GM21390 (cell line): Measurements from ENCODE around the gene RPGR.

Source experiments
- ATAC-seq: cut with Tn5 transposase; IDR thresholded peaks from one replicate; pipeline ENCODE4 v1.9.1; 2021; ENCODE audit not compliant: unreplicated experiment

The RPGR gene

DNA sequence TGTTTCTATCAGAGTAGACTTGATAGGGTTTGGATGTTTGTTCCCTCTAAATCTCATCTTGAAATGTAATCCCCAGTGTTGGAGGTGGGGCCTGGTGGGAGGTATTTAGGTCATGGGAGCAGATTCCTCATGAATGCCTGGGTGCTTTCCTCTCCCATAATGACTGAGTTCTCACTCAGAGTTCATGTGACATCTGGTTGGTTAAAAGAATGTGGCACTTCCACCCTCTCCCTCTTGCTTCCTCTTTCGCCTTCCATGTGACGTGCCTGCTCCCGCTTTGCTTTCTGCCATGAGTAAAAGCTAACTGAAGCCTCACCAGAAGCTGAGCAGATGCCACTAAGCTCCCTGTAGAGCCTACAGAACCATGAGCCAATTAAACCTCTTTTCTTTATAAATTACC is 59.3 kb downstream of the RPGR start:
- ATAC-seq, result no peak

DNA sequence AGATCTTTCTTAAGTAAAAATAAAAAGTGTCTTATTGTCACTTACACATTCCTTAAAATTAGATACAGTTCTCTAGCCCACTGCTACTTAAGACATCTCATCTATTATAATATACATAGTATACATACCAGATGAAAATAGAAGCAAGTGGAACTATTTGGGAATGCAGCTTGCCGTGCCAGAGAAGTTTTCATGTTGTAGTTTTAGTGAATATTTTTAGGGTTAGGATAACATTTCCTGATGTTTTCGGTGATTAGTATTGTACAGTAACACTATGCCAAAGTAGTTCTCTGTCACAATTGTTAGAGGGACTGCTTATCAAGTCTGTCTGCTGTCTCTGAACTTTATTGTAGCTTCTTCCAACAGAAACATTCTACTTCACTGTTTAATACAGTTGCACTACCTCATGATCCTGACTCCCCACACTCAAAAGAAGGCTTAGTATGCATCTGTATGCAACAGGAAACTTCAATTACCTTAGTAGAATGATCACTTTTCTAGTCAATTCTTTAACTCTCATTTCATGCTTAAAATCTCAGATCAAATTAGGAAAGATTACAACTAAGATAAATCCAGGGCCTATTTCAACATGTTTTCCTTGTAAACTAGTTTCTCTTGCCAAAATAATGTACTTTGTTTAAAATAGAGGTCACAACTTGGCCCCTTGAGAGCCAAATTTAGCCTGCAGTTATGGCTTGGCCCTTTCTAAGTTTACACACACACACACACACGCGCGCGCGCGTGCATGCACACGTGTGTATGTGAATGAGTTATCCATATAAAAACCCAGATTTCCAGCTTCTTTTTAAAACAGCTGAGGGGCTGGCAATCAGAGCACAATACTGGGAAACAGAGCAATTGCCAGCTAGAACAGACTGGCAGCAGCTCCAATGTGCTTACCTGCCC is 64.3 kb downstream of the RPGR start:
- ATAC-seq, result no peak

DNA sequence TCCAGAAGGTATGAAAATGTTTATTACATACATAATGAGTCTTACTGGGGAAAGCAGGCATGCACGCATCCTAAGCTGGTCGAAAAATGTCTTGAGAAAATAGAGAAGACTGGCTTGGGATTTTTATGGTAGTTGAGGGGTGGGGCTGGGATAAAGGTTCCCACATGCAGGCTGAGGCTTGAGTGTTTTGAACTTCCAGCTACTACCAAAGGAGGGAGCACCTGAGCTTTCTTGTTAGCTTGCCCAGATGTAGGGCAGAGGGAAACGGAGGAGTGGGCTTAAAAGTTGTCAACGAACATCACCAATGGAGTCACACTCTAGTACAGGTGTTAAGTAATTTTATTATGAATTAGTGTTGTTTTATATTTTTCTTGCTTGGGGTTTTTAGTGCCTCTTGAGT is 67.1 kb downstream of the RPGR start:
- no peak for ATAC-seq

DNA sequence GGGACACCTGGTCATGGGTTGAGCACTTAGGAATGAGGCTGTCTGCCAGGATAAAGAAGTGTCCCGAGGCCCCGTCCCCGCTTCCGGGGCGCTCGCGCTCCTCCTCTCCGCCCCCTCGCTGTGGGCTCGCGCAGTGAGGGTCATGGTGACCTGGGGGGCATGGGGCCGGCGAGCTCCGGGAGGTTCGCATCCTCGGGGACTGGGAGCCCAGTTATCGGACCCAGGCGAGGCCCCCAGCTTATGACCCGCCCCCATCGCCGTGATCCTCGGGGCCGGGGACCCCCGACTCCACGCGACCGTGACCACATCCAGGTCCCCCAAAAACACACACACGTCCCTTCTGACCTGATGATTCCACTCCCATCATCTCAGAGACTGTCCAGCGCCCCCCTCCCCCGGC is 71.3 kb downstream of the RPGR start:
- ATAC-seq, result no peak

DNA sequence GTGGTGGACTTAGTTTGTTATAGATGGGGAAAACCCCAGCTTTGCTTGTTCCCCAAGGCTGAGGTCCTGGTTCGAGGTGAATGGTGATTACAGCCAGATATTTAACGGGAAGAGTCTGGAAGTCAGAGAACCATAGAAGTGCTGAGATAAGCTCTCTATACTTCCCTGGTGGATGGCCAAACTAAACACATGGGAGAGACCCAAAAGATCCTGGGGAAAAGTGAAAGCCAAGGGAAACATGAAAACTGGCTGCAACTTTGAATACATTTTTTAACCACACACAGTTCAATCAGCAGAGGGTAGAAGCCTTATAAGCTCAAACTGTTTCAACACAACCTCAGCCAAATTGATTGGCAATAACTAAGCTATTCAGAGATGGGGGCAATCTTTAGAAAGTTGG is 77.3 kb downstream of the RPGR start:
- ATAC-seq, result no peak

DNA sequence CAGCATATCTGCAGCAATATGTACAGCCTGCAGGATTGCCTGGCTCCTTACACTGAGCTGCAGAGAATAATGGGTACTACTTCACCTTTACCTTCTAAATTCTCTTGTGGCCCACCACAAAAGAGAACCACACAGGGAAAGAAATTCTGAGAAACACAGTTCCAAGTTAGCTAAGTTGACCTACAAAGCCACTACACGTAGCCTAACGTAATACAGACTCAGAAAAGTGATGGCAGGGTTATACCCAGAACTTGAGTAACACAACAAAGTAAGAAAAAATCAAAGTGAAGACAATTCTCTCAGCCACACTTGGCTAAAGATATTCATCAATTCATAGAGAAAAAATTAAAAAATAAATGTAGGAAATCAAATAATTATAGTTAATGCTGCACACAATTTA is 80.3 kb downstream of the RPGR start:
- no peak for ATAC-seq

DNA sequence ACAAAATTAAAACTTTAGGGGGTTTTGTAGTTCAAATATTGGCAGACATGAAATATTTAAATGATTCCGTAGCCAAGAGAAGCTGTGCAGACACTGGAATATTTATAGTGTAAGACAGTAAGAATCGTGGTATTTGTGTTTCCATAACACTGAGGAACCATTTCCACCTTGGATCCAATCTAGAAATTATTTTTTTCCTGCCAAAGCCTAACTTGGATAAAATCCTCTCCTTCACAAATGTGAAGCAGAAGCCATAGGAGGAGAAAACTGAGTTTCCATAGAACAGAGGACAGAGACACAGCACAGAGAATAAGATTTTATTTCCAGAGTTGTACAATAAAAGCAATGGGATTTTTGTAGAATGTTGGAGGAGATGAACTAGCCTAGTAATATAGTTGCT is 86.8 kb downstream of the RPGR start:
- no peak for ATAC-seq

DNA sequence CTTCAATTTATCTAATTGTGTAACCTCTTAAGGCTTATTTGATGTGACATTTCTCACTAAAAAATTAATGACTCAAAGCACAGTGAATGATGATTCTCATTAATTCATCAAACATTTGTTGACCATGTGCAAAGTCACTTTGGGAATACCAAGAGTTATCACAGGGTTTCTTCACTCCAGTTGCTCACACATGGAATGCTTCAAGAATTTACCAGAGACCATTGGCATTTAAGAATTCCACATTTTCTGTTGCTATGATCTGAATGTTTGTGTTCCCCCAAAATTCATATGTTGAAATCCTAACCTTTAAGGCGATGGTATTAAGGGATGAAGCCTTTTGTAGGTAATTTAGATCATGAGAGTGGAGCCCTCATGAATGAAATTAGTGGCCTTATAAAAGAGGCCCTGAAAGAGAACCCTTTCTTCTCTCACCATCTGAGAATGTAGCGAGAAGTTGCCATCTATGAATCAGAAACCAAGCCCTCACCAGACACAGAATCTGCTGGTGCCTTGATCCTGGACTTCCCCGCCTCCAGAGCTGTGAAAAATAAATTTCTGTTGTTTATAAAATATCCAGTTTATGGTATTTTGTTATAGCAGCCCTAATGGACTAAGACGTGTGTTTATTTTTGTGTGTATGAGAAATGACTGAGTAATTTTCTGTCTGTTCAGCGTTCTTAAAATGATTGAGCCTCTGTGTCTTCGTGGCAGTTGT is 90.3 kb downstream of the RPGR start:
- no peak for ATAC-seq

DNA sequence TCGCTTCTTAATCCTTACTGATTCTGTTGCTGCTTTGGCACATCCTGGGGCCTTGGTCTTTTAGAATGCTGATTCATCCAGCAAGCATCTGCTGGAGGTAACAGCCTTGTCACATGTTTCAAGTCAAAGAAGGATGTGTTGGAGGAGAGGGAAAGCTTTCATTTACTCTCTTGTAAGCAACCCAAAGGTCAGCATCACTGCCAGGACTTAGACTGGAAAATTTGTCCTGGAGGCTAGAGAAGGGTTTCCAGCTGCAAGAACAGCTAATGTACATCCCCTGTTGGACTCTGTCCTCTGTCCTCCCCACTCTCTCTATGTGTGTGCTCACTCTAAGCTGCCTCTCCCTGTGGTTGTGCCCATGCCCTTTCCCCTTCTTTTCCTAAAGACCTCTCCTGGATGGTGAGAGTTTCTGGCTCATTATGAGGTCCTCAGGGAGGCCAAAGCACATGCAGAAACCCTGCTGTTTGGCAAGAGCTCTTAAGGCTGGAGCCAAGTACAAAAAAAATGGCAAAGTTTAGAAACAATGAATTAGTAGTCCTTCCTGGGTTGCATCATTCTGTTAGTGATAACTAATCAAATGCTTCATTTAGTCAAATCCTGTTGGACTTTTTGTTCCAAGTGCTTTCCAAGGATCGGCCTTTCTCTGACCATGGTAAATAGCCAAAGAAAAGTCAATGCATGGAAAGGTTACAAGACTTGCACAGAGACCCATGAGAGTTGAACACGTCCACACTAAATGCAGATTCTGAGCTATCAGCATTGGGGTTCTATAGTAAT is 93.2 kb downstream of the RPGR start:
- ATAC-seq, result no peak

DNA sequence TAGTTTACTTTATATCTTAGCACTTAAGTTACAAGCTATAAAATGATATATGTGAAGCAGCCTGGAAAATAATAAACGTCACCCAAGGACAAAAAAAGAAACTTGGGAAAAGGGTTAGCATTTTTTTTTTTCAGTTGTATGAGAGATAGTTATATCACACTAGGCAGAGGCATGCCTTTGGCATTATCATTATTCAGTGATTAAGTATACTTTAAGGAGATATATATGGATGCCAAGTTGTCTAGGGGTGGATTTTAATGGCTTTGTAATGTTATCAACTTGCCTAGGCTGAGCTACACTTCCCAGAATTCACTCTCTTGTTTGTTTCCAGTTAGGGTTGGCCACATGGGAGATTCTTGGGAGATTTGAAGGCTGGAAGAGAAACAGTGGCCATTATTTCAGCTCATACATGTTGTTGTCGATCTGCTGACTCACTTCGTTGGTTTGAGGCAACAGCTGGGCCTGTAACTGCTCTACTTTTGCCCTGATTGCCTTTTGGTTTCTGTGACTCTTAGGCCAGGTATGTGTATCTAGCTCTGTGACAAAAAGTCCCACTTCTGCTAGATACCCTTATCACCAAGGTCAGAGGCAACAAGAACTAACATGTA is 95.1 kb downstream of the RPGR start:
- ATAC-seq, result no peak

DNA sequence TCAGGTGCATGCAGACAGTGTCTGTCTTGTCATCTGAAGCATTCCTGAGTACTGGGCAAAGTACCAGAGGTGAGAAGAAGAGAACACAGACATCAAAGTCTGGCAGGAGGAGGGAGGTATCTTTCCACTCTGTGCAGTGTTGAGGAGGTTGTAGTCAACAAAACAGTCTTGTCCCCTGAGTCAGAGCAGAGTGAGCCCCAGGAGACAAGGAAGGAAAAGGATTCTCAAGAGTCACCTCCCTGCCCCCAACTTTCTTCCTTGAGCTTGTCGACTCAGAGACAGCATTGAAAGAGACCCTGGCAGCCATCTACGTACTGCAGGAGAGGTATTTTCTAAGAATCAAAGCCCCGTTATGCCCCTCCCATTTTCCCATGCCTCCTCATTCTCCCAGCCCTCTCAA is 102.2 kb downstream of the RPGR start:
- no peak for ATAC-seq

DNA sequence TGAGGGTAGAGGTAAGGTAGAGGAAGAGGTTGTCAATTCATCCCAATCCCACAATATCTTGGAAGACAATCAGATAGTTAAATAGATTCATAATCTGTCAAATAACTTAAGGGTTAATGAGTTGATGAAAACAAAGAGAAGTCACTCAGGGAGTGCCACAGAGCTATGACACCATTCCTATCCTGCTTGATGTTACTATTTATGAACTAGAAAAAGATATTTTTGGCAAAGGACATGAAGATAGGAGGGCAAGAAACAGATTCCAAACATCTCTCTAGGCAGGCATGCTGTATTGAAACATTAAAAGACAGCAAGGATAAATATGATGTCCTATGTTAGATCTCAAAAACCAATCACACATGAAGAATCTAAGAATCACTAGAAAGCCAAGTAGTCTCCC is 103.1 kb downstream of the RPGR start:
- no peak for ATAC-seq

DNA sequence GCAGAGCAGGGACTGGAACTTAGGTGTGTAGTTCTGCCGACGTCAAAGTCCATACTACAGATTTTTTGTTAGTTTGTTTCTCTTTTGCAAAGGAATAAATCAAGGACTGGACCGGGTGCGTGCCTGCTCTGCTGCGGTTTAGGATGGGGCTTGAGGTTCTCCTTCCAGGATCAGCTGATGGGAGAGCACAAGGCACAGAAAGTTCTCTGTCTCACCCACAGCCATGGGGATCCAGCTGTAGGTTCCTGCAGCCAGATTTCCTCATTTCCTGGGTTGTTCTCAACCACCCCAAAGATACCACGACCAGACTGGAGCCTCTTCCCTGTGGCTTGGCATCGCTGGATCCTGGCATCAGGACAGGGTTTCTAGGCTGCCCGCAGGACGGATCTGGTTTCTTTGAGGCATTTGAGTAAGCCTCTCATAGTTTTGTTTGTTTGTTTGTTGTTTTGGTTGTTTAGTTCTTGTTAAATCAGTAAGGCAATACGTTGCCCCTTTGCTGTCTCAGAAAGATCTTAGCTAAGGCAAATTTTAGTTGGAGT is 105.8 kb downstream of the RPGR start:
- ATAC-seq, result no peak

DNA sequence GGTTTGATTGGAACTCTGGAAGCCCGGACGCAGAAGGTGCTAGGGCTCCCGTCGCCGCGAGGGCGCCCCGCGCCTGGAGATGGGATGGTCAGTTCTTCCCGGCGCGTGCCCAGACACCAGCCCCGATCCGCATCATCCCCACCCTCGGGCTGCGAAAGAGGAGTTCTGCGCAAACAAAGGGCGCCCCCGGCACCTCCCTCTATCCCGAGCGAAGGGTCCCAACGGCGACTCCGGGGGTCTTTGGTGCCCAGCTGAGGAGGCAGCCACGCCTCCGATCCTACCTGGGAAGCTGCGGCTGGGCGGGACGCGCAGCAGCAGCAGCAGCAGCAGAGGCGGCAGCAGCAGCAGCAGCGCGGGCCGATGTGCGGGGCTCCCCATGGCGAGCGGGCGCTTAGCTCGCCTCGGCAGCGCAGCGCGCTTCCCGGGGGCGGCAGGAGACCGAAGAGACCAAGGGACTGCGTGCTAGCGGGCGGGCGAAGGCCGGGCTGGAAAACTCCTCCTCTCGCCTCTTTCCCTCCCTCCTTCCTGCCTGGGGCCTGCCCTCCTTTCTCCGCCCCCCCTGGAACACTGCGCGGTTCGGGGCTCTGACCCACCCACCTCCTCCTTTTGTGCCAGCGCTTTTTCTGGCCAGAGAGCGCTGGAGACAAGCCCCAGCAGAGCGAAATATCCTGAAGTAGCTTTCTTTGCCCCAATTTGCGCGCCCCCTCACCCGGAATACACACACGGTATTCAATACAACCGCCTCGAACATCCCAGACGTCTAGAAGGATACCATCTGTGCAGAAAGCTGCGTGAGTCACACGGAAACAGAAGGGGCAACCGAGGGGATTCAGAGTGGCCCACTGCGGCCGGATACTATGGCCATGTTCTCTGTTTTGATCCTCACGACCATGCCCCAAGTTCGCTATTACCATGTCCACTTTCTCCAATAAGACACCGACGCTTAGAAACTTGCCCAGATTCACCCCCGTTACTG is 106.6 kb downstream of the RPGR start, which contains the start of gene SRPX:
TSS of gene SRPX (minus strand) at position 457 of the 976 bp plus-strand sequence. CDS start at position 378, 79 bp downstream.
- ATAC-seq, result no peak

DNA sequence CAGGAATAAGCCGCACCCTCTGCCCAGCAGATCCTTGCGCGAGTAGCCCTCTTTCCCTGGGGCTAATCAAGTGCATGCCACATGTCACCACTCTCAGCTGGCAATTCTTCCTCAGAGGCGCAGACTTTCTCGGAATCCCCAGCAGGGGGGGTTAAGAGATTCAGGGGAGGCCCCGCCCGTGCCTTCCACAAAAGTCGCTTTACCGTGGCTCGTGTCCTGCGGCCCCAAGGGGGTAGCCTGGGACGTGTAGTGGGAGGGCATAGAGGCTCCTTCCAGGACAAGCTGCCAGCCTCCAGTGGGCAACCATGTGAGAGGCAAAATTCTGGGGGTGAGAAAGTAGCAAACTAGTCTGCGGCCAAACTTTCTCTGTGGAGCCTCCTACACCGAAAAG is 107.3 kb downstream of the RPGR start:
- ATAC-seq, result no peak
